Measurements from ENCODE around the gene LRRC17. TPM values are rescaled to one million over a fixed set of nuclear protein-coding genes. Genes with fewer than 3 reads are reported as not detected.

LRRC17 gene
- total RNA-seq, 4 donors from 2014 or later = 0.69 to 3.2 (median 2.6) TPM; not detected in 1

- ATAC-seq (ENCODE audit: low FRiP score) = peak; percentile 79
Measured at GRCh38 chr7:102978284-102978683, 65.5 kb downstream of the LRRC17 start.

GRCh38 chr7:102979670-102980069 is 66.9 kb downstream of the LRRC17 start:
- no peak for TF ChIP-seq CTCF (IDR thresholded peaks at IDR 0.05)
- ATAC-seq (ENCODE audit: low FRiP score) (no peak), DNase-seq (ENCODE audit: low spot score) (no peak)

More at GRCh38 chr7:102978284-102978683, 65.5 kb downstream of the LRRC17 start:
- DNase-seq (ENCODE audit: low spot score) = peak; percentile 33
- no peak for TF ChIP-seq CTCF (IDR thresholded peaks at IDR 0.05)

- TF ChIP-seq CTCF (IDR thresholded peaks at IDR 0.05) = no peak
- ATAC-seq (ENCODE audit: low FRiP score) = no peak
- DNase-seq (ENCODE audit: low spot score) = no peak
Measured at GRCh38 chr7:102981451-102981850, 68.7 kb downstream of the LRRC17 start.

- ATAC-seq (ENCODE audit: low FRiP score) = no peak
- DNase-seq (ENCODE audit: low spot score) = no peak
- TF ChIP-seq CTCF (IDR thresholded peaks at IDR 0.05) = no peak
Measured at GRCh38 chr7:102982235-102982634, 69.4 kb downstream of the LRRC17 start.

- DNase-seq (ENCODE audit: low spot score) (no peak), ATAC-seq (ENCODE audit: low FRiP score) (no peak)
- no peak for TF ChIP-seq CTCF (IDR thresholded peaks at IDR 0.05)
Measured at GRCh38 chr7:102983602-102984001, 70.8 kb downstream of the LRRC17 start.

GRCh38 chr7:102985176-102985783 is 72.5 kb downstream of the LRRC17 start:
- TF ChIP-seq CTCF (IDR thresholded peaks at IDR 0.05) = no peak
- DNase-seq (ENCODE audit: low spot score) (no peak), ATAC-seq (ENCODE audit: low FRiP score) (no peak)

GRCh38 chr7:102988088-102988487 is 75.3 kb downstream of the LRRC17 start:
- no peak for TF ChIP-seq CTCF (IDR thresholded peaks at IDR 0.05)
- no peak for DNase-seq (ENCODE audit: low spot score)
- ATAC-seq (ENCODE audit: low FRiP score) = no peak
